Measurements from ENCODE around the gene DDX51. TPM values are rescaled to one million over a fixed set of nuclear protein-coding genes. Genes with fewer than 3 reads are reported as not detected.

DDX51 gene
- total and polyA plus RNA-seq, 2 of the 4 experiments (the other 2 are of a cell fraction), result 3.8 to 14.5 TPM

- no peaks in the 10 kb centered on the region for H3K27me3 ChIP-seq (ENCODE audit: control insufficient read depth, insufficient read depth, low read length)
- no peak overlapping the region for H2AK9ac ChIP-seq (replicated peaks; ENCODE audit: low read depth, low read length, poor library complexity)
- H3K18ac ChIP-seq (ENCODE audit: low read depth, low read length), result no peak overlapping the region
- no peak overlapping the region for H3K23ac ChIP-seq (ENCODE audit: low read depth, low read length)
- no peak overlapping the region for H4K5ac ChIP-seq (ENCODE audit: low read depth, low read length)
- in situ Hi-C loops (cut with MboI; ENCODE audit: low sequenced_read_pairs), result no loop called here
- H3K14ac ChIP-seq (replicated peaks; ENCODE audit: low read depth, low read length), result no peak overlapping the region
- 83% methylated on average over 3 of the region's 10 CpGs; no CpG with 5 or more reads in 1 of the 2 experiments for WGBS, 2 experiments (ENCODE audit: extremely low coverage in 2 of 2, insufficient read length in 1 of 2)
- H3K9ac ChIP-seq (ENCODE audit: low read depth, low read length), result no peak overlapping the region
- H4K91ac ChIP-seq (ENCODE audit: insufficient read depth, low read depth, low read length), result no peak overlapping the region
- TF ChIP-seq ELK1 (IDR thresholded peaks at IDR 0.05; ENCODE audit: borderline replicate concordance, low read depth, low read length) (no peak), MAZ (IDR thresholded peaks at IDR 0.05; ENCODE audit: borderline replicate concordance, low read depth, low read length) (no peak), NFE2L2 (IDR thresholded peaks at IDR 0.05; ENCODE audit: low read depth, low read length) (no peak), BHLHE40 (IDR thresholded peaks at IDR 0.05; ENCODE audit: low read depth, low read length) (no peak), MXI1 (IDR thresholded peaks at IDR 0.05; ENCODE audit: borderline replicate concordance, low read depth, low read length) (no peak), RFX5 (IDR thresholded peaks at IDR 0.05; ENCODE audit: low read depth, low read length) (no peak), MAFK (IDR thresholded peaks at IDR 0.05; ENCODE audit: low read depth, low read length) (no peak), SMC3 (IDR thresholded peaks at IDR 0.05; ENCODE audit: low read depth, low read length) (no peak), RCOR1 (IDR thresholded peaks at IDR 0.05; ENCODE audit: insufficient replicate concordance, low read length) (no peak), CEBPB (IDR thresholded peaks at IDR 0.05; ENCODE audit: low read depth, low read length) (no peak), CHD1 (IDR thresholded peaks at IDR 0.05; ENCODE audit: low read depth, low read length) (no peak), POLR2A (IDR thresholded peaks at IDR 0.05; ENCODE audit: low read depth, low read length) (no peak)
- DNase-seq (no peak), ATAC-seq (ENCODE audit: low read depth) (peak; percentile 32; the same call in 1 of the 2 replicates)
- H3K4me2 ChIP-seq (ENCODE audit: low read depth, low read length), result no peak overlapping the region
- POLR2A ChIA-PET (ENCODE audit: unreplicated experiment), result no interaction called here
- no peaks in the 10 kb centered on the region for H3K9me3 ChIP-seq (ENCODE audit: control insufficient read depth, insufficient read depth, low read length)
- BruUV-seq (replicated peaks), result no TSS peak
- no peak overlapping the region for H2BK5ac ChIP-seq (ENCODE audit: low read depth, low read length, poor library complexity, severe bottlenecking)
- no peak overlapping the region for H2AK5ac ChIP-seq (ENCODE audit: low read depth, low read length)
- H3K79me1 ChIP-seq (ENCODE audit: low read depth in 1 of 2, low read length in 2 of 2), result no peaks in the 10 kb centered on the region
- H3K4me3 ChIP-seq (ENCODE audit: insufficient read depth, low read depth, low read length), result no peak overlapping the region
- no peak overlapping the region for H2BK120ac ChIP-seq (ENCODE audit: low read depth, low read length)
- no peak overlapping the region for H2BK20ac ChIP-seq (ENCODE audit: low read depth, low read length)
- intact Hi-C loops (cut with micrococcal nuclease), result no loop called here
- no peaks in the 10 kb centered on the region; the same call in 1 of the 2 replicates for H3K9me1 ChIP-seq (ENCODE audit: insufficient read depth, low read length)
- H4K8ac ChIP-seq (ENCODE audit: low read depth in 2 of 2, low read length in 2 of 2), result no peak overlapping the region
- dilution Hi-C loops (cut with HindIII; ENCODE audit: low sequenced_read_pairs, unreplicated experiment), result no loop called here
- H2BK15ac ChIP-seq (ENCODE audit: low read depth, low read length), result no peak overlapping the region
- H2AFZ ChIP-seq (replicated peaks; ENCODE audit: low read length, poor library complexity), result no peak overlapping the region
- no peaks in the 10 kb centered on the region for H4K20me1 ChIP-seq (ENCODE audit: insufficient read depth, low read length)
- H3K27ac ChIP-seq (ENCODE audit: insufficient read depth, low read length), result no peak overlapping the region
- no peaks in the 10 kb centered on the region for H3K4me1 ChIP-seq (ENCODE audit: control insufficient read depth, insufficient read depth, low read length)
- H3K4ac ChIP-seq (ENCODE audit: low read depth, low read length), result no peak overlapping the region
- CTCF ChIA-PET, result no interaction called here
- H3K56ac ChIP-seq (ENCODE audit: extremely low read depth, insufficient read depth, low read length), result no peak overlapping the region
- peaks cover 40% of the 10 kb centered on the region for H3K36me3 ChIP-seq (ENCODE audit: control insufficient read depth, insufficient read depth, low read length)
These were observed 26.6 kb downstream of the DDX51 start for GRCh38 chr12:132117558-132117875.
